Mucosa of rectum (tissue), 2 donors: Measurements from ENCODE around the gene CD40.

ENCODE experiments used
- H3K27ac ChIP-seq, 2 donors: one replicate each; pipeline ENCODE4 v1.7.0; 2013; ENCODE audit warnings: inconsistent platforms in 2 of 2, low read depth in 2 of 2, low read length in 2 of 2
- H3K27me3 ChIP-seq, 2 donors: one replicate each; pipeline ENCODE4 v1.7.0; 2013; ENCODE audit warnings: low read length in 2 of 2; ENCODE audit not compliant: control insufficient read depth in 2 of 2, insufficient read depth in 2 of 2
- H3K36me3 ChIP-seq, 2 donors: one replicate each; pipeline ENCODE4 v1.7.0; 2013; ENCODE audit warnings: low read length in 2 of 2; ENCODE audit not compliant: control insufficient read depth in 2 of 2, insufficient read depth in 2 of 2
- H3K4me1 ChIP-seq, 2 donors: one replicate each; pipeline ENCODE4 v1.7.0; 2013; ENCODE audit warnings: low read length in 2 of 2, mild to moderate bottlenecking in 1 of 2; ENCODE audit not compliant: control insufficient read depth in 2 of 2, insufficient read depth in 2 of 2
- H3K4me3 ChIP-seq, 2 donors: one replicate each; pipeline ENCODE4 v1.7.0; 2013; ENCODE audit warnings: low read length in 2 of 2
- H3K9ac ChIP-seq, 2 donors: one replicate each; pipeline ENCODE4 v1.7.0; 2013; ENCODE audit warnings: low read length in 2 of 2, low read depth in 1 of 2, mild to moderate bottlenecking in 1 of 2
- H3K9me3 ChIP-seq, 2 donors: one replicate each; pipeline ENCODE4 v1.7.0; 2013; ENCODE audit warnings: low read length in 2 of 2; ENCODE audit not compliant: control insufficient read depth in 2 of 2
- donor health status: healthy.
- donor health status: Normal muscosa, but diverticular disease.

Gene CD40

DNA sequence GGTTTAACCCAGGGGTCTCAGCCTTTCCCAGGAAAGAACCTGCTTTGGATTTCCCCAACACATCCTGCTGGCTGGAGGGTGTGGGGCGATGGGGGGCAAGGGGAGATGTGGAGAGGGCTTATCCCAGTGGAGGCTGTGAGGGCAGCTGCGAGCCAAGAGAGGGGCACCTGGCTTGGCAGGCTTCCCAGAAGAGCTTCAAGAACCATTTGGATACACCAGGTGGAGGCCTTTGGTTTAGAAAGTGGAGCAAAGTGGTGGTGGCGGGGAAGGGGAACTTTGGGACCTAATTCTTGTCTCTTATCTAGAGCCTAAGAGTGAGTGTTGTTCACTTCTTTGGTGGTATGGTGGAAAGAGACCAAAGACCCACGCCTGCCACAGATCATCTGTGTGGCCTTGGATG, 12.4 kb downstream of the CD40 start:
- H3K36me3 ChIP-seq: peaks cover 0 to 2% of the 10 kb centered on the region in 2 donors
- H3K9me3 ChIP-seq: no peaks in the 10 kb centered on the region
- no peak overlapping the region for H3K9ac ChIP-seq
- H3K27ac ChIP-seq: no peak overlapping the region
- H3K27me3 ChIP-seq: peaks cover 0 to 10% of the 10 kb centered on the region in 2 donors
- H3K4me1 ChIP-seq: peaks cover 0 to 2% of the 10 kb centered on the region in 2 donors
- no peak overlapping the region for H3K4me3 ChIP-seq

- Histone ChIP-seq H3K9ac (no peak overlapping the region), H3K4me3 (no peak overlapping the region), H3K27ac (no peak overlapping the region)
These were observed 13.3 kb downstream of the CD40 start for GRCh38 chr20:46131396-46131795.

GRCh38 chr20:46132705-46133120, 14.6 kb downstream of the CD40 start:
- Histone ChIP-seq H3K27me3 (peaks cover 2 to 13% of the 10 kb centered on the region in 2 donors), H3K9ac (no peak overlapping the region), H3K36me3 (no peaks in the 10 kb centered on the region), H3K4me3 (no peak overlapping the region), H3K4me1 (peaks cover 0 to 2% of the 10 kb centered on the region in 2 donors), H3K27ac (no peak overlapping the region), H3K9me3 (no peaks in the 10 kb centered on the region)

More at GRCh38 chr20:46131396-46131795, 13.3 kb downstream of the CD40 start:
- peaks cover 0 to 2% of the 10 kb centered on the region in 2 donors for H3K36me3 ChIP-seq
- no peaks in the 10 kb centered on the region for H3K9me3 ChIP-seq
- peaks cover 0 to 10% of the 10 kb centered on the region in 2 donors for H3K27me3 ChIP-seq
- peaks cover 0 to 2% of the 10 kb centered on the region in 2 donors for H3K4me1 ChIP-seq

DNA sequence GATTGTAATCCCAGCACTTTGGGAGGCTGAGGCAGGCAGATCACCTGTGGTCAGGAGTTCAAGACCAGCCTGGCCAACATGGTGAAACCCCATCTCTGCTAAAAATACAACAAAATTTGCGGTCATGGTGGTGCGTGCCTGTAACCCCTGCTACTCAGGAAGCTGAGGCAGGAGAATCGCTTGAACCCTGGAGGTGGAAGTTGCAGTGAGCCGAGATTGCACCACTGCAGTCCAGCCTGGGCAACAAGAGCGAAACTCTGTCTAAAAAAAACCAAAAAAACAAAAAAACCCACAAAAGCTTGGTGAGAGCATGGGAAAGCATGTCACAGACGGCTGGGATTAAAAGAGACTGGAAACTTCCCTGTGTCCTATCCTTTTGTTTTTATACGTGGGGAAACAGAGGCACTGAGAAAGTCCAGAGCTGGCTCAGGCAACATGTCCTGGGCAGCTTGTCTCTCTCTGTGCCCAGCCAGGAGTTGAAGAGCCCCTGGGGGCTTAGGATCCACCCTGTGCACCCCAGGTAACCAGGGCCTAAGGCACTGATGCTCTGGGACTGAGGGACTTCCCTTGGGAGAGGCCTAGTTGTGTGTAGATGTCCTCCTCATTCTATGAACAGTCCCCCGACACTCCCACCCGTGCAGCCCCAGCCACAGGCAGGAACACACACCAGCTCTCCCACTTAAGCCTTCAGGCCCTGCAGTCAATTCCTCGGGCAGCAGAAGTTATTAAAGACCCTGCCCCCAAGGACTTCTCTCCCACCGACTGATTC, 16.0 kb downstream of the CD40 start:
- no peak overlapping the region for H3K4me3 ChIP-seq
- no peaks in the 10 kb centered on the region for H3K9me3 ChIP-seq
- no peak overlapping the region for H3K27ac ChIP-seq
- H3K4me1 ChIP-seq: peaks cover 0 to 2% of the 10 kb centered on the region in 2 donors
- H3K36me3 ChIP-seq: no peaks in the 10 kb centered on the region
- H3K9ac ChIP-seq: no peak overlapping the region
- H3K27me3 ChIP-seq: peaks cover 7 to 18% of the 10 kb centered on the region in 2 donors

GRCh38 chr20:46134716-46135115, 16.6 kb downstream of the CD40 start:
- H3K27ac ChIP-seq: no peak overlapping the region
- peaks cover 0 to 2% of the 10 kb centered on the region in 2 donors for H3K4me1 ChIP-seq
- peaks cover 13 to 18% of the 10 kb centered on the region in 2 donors for H3K27me3 ChIP-seq
- H3K9me3 ChIP-seq: no peaks in the 10 kb centered on the region
- H3K9ac ChIP-seq: no peak overlapping the region
- no peak overlapping the region for H3K4me3 ChIP-seq
- no peaks in the 10 kb centered on the region for H3K36me3 ChIP-seq

DNA sequence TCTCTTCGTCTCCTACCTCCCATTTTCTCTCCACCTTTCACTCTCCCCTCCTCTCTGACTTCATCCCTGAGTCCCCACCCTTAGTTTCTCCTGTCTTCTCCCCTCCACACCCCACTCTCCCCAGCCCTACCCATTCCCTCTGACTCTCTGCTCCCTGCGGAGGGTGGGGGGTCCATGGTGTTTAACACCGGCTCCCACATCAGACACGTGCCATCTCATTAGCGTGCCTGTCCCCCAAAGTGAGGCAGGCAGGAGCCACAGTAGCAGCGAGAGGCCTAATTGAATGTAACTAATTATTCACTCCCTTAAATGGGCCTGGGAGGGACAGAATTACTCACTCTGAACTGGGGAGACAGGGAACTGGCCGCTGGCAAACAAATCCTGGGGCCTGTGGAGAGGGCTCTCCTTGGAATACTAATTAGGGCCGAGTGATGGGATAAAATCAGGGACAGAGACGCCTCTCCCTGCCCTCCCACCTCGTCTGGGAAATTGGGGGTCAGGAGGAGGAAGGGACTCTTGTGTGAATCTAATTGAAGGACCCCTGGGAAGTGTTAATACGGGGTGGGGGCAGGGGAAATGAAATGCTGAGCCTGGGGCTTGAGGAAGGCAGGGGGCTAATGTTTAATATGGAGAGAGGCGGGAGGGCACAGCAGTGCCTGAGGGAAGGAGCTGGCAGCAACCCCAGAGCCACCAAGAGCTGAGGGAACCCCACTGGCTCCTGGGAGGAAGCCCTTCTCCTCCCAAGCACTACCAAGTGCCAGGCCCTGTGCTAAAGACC, 17.9 kb downstream of the CD40 start:
- no peaks in the 10 kb centered on the region for H3K4me1 ChIP-seq
- no peak overlapping the region for H3K4me3 ChIP-seq
- no peaks in the 10 kb centered on the region for H3K9me3 ChIP-seq
- no peak overlapping the region for H3K27ac ChIP-seq
- no peaks in the 10 kb centered on the region for H3K36me3 ChIP-seq
- peaks cover 13 to 16% of the 10 kb centered on the region in 2 donors for H3K27me3 ChIP-seq
- no peak overlapping the region for H3K9ac ChIP-seq

GRCh38 chr20:46137816-46138215, 19.7 kb downstream of the CD40 start:
- no peak overlapping the region for H3K27ac ChIP-seq
- H3K36me3 ChIP-seq: no peaks in the 10 kb centered on the region
- no peaks in the 10 kb centered on the region for H3K9me3 ChIP-seq
- peaks cover 16 to 20% of the 10 kb centered on the region in 2 donors for H3K27me3 ChIP-seq
- H3K4me3 ChIP-seq: no peak overlapping the region
- H3K9ac ChIP-seq: no peak overlapping the region
- H3K4me1 ChIP-seq: no peaks in the 10 kb centered on the region

- H3K4me3 ChIP-seq: no peak overlapping the region
- H3K36me3 ChIP-seq: no peaks in the 10 kb centered on the region
- H3K9ac ChIP-seq: no peak overlapping the region
- H3K4me1 ChIP-seq: no peaks in the 10 kb centered on the region
- peaks cover 12 to 20% of the 10 kb centered on the region in 2 donors for H3K27me3 ChIP-seq
- H3K27ac ChIP-seq: no peak overlapping the region
- H3K9me3 ChIP-seq: no peaks in the 10 kb centered on the region
These were observed 21.3 kb downstream of the CD40 start for GRCh38 chr20:46139266-46139889.

DNA sequence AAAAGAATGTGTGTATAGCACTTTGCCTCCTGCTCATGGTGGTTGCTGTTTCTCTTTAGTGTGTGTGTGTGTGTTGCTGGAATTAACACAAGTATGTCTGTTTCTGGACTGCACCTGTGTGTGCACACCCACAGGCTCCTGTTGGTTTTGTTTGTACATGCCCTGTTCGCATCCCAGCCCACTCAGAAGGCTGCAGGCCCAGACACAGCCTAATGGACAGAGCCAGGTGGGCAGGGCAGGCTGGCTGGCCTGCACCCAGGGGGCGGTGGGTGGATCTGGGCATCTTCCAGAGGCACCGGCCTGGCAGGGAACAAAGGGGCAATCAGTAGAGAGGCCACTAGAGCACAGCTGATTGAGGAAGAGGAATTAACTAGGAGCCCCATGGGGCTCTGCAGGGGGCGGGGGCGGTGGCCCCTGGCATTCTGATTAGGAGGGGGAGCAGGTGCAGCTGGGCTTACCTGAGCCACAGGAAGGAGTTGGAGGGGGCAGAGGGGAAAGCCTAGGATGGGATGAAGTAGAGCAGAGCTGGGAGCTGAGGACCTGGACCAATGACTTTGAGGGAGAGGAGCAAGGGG, 21.9 kb downstream of the CD40 start:
- Histone ChIP-seq H3K27me3 (peaks cover 15 to 20% of the 10 kb centered on the region in 2 donors), H3K27ac (no peak overlapping the region), H3K9ac (no peak overlapping the region), H3K4me3 (no peak overlapping the region), H3K4me1 (no peaks in the 10 kb centered on the region), H3K36me3 (no peaks in the 10 kb centered on the region), H3K9me3 (no peaks in the 10 kb centered on the region)
